Measurements from ENCODE around the gene RNF34.

DNA sequence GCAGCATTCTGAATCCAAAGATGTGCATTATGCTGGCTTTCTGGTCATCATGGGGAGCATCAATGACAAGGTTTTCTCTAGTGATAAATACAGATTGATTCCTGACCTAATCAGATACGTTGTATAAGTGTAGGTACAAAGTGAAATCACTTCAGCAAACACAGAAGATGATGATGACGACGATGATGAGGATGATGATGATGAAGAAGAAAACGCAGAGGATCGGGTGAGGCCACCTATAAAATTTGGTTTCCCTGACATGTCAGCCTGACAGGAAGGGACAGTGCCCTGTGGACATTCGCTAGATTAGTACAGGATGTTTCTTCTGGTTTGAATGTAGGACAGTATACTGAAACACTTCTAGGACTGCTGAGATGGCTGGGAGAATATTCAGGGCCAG is 20.2 kb downstream of the RNF34 start:
- TF ChIP-seq, protein P1, sequence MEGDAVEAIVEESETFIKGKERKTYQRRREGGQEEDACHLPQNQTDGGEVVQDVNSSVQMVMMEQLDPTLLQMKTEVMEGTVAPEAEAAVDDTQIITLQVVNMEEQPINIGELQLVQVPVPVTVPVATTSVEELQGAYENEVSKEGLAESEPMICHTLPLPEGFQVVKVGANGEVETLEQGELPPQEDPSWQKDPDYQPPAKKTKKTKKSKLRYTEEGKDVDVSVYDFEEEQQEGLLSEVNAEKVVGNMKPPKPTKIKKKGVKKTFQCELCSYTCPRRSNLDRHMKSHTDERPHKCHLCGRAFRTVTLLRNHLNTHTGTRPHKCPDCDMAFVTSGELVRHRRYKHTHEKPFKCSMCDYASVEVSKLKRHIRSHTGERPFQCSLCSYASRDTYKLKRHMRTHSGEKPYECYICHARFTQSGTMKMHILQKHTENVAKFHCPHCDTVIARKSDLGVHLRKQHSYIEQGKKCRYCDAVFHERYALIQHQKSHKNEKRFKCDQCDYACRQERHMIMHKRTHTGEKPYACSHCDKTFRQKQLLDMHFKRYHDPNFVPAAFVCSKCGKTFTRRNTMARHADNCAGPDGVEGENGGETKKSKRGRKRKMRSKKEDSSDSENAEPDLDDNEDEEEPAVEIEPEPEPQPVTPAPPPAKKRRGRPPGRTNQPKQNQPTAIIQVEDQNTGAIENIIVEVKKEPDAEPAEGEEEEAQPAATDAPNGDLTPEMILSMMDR (IDR thresholded peaks at IDR 0.05; ENCODE audit: extremely low read depth in 1 of 2, insufficient read depth in 1 of 2, low read depth in 1 of 2, low read length in 2 of 2) = no peak
- TF ChIP-seq POLR2AphosphoS5 (IDR thresholded peaks at IDR 0.05; ENCODE audit: insufficient read depth, low read depth, low read length) (no peak), MYC (IDR thresholded peaks at IDR 0.05; ENCODE audit: low read depth, low read length) (no peak), GATA2 (IDR thresholded peaks at IDR 0.05; ENCODE audit: insufficient read depth, insufficient read length, low read depth, low read length) (no peak)

Measured in endothelial cell of umbilical vein (primary cell).